Activated naive CD4-positive, alpha-beta T cell treated with anti-CD3 and anti-CD28 coated beads for 36 hours (primary cell): ENCODE results near the gene IVD. TPM values are rescaled to one million over a fixed set of nuclear protein-coding genes. Genes with fewer than 3 reads are reported as not detected.
A peak's percentile ranks its signal among the peaks of the same experiment; 100 is the strongest.

Experiments used
- CTCF ChIA-PET: fragments of 350-600 bp; sonication (Branson Sonifier 250); formaldehyde crosslinking; loops from one replicate; lab custom pipeline; 2021; ENCODE audit warnings: antibody characterized with exemption; lab: Charles Lee
- DNase-seq: peaks from one replicate; pipeline ENCODE4 v3.0.0-alpha.2; 2020
- H3K27ac Mint-ChIP-seq: one replicate; pipeline ENCODE4 v1.8.0; 2021; ENCODE audit warnings: mild to moderate bottlenecking, mixed read lengths
- H3K27me3 Mint-ChIP-seq: one replicate; pipeline ENCODE4 v1.8.0; 2021; ENCODE audit warnings: low read depth, mixed read lengths
- H3K36me3 Mint-ChIP-seq: one replicate; pipeline ENCODE4 v1.8.0; 2021; ENCODE audit warnings: low read depth, mixed read lengths
- H3K4me1 Mint-ChIP-seq: one replicate; pipeline ENCODE4 v1.8.0; 2021; ENCODE audit warnings: low read depth, mixed read lengths
- H3K4me3 Mint-ChIP-seq: one replicate; pipeline ENCODE4 v1.8.0; 2021; ENCODE audit warnings: mild to moderate bottlenecking, moderate library complexity, mixed read lengths
- H3K9me3 Mint-ChIP-seq: one replicate; pipeline ENCODE4 v1.8.0; 2021; ENCODE audit warnings: mixed read lengths
- intact Hi-C: fragments of 100-400 bp; cut with micrococcal nuclease; formaldehyde crosslinking; loops from one replicate; pipeline ENCODE4 v1.15.1; 2023
- total RNA-seq, 2 experiments: library from RNA; stranded (reverse); gene quantifications; one replicate each; pipeline ENCODE4 v1.2.3, GENCODE V29; 2021

IVD gene
- total RNA-seq, 2 experiments from 2014 or later = 33.1 to 34.1 TPM

- DNase-seq = no peak
- Mint-ChIP-seq H3K36me3 (peaks cover 5% of the 10 kb centered on the region), H3K4me3 (no peak overlapping the region), H3K27me3 (no peaks in the 10 kb centered on the region), H3K9me3 (no peaks in the 10 kb centered on the region), H3K4me1 (no peaks in the 10 kb centered on the region), H3K27ac (no peak overlapping the region)
- intact Hi-C loops = no loop called here
- CTCF ChIA-PET = interaction anchor here (1.2 to 11.6 kb wide), 5 partner anchors 8 to 101 kb away, joined by 4 to 214 read pairs (median 13); partner anchors contain the start of gene CCDC9B
Observed at GRCh38 chr15:40420071-40420713, 14.6 kb downstream of the IVD start.

GRCh38 chr15:40420793-40421192 is 15.2 kb downstream of the IVD start:
- H3K27ac Mint-ChIP-seq = no peak overlapping the region
- intact Hi-C loops = no loop called here
- H3K4me3 Mint-ChIP-seq = no peak overlapping the region

DNA sequence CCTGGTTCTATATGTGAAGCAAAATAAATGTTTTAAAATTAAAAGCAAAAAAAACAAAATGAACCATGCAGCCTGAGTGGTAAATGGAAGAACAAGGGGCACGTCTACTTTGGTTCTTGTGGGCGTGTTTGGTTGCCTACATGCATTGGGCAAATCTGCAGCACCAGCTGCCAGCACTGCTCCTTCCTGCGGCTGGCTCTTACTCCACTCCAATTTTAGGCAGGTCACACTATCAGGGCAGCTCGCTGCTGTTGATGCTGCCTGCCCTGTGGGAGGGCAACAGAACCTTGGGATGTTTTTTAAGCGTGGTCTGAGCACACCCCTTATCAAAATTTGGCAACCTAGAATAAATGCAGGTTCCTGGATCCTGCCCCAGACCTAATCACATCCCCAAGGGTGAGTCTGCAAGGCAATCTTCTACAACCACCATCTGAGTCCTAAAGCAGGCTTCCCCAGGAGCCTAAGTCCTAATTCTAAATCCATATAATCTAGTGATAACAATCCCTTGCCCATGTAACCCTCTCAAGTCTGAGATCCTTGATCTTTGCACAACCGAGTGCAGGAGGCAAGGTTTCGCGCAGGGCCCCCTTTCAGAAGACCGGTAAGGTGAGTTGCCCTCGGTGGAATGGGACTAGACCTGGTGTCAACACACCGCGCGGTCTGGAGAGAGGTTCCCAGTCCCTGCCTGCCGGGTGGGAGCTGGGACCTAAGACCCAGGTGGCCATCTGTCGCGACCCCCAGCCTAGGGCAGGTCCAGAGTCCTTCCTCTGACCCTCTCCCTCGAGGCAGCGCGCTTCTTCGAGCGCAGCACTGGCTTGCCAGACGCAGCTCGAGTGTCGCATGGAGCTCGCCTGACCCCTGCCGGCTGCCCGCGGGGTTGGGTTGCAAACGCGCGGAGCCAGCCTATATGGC is 15.9 kb downstream of the IVD start:
- CTCF ChIA-PET = interaction anchor here (0.6 to 11.6 kb wide), 28 partner anchors 9 to 204 kb away, joined by 3 to 214 read pairs (median 4); partner anchors contain the start of genes BAHD1, CCDC9B, INAFM2 and IVD
- intact Hi-C loops = loop anchor here (1.0 kb wide), 4 partner anchors 53 to 142 kb away; no protein-coding TSS in a partner anchor
- H3K27me3 Mint-ChIP-seq = no peaks in the 10 kb centered on the region

More at GRCh38 chr15:40420793-40421192, 15.2 kb downstream of the IVD start:
- no peak for DNase-seq
- CTCF ChIA-PET = interaction anchor here (0.6 to 11.6 kb wide), 9 partner anchors 8 to 146 kb away, joined by 3 to 214 read pairs (median 6); partner anchors contain the start of genes BAHD1 and CCDC9B
- Mint-ChIP-seq H3K4me1 (no peaks in the 10 kb centered on the region), H3K9me3 (no peaks in the 10 kb centered on the region), H3K36me3 (peaks cover 2% of the 10 kb centered on the region), H3K27me3 (no peaks in the 10 kb centered on the region)

GRCh38 chr15:40424483-40425115 is 19.0 kb downstream of the IVD start:
- H3K27me3 Mint-ChIP-seq = no peaks in the 10 kb centered on the region
- CTCF ChIA-PET = interaction anchor here (1.1 to 11.6 kb wide), 5 partner anchors 38 to 118 kb away, joined by 3 to 214 read pairs (median 3); partner anchors contain the start of gene CCDC9B
- no peaks in the 10 kb centered on the region for H3K9me3 Mint-ChIP-seq
- H3K4me3 Mint-ChIP-seq = no peak overlapping the region
- no peaks in the 10 kb centered on the region for H3K36me3 Mint-ChIP-seq
- H3K27ac Mint-ChIP-seq = no peak overlapping the region
- intact Hi-C loops = no loop called here
- no peaks in the 10 kb centered on the region for H3K4me1 Mint-ChIP-seq
- no peak for DNase-seq

More for the DNA sequence above, 15.9 kb downstream of the IVD start:
- DNase-seq = peak; percentile 90
- Mint-ChIP-seq H3K27ac (no peak overlapping the region), H3K9me3 (no peaks in the 10 kb centered on the region), H3K4me1 (no peaks in the 10 kb centered on the region), H3K4me3 (no peak overlapping the region), H3K36me3 (peaks cover 2% of the 10 kb centered on the region)

DNA sequence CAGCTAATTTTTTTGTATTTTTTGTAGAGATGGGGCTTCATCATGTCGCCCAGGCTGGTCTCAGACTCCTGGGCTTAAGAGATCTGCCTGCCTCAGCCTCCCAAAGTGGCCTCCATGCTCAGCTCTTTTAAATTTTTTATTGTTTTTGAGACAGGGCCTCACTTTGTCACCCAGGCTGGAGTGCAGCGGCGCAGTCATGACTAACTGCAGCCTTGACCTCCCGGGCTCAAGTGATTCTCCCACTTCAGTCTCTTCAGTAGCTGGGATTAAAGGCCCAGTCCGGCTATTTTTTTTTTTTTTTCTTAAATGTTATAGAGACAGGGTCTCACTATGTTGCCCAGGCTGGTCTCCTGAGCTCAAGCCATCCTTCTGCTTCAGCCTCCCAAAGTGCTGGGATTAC is 20.1 kb downstream of the IVD start:
- no peaks in the 10 kb centered on the region for H3K9me3 Mint-ChIP-seq
- intact Hi-C loops = no loop called here
- no peaks in the 10 kb centered on the region for H3K4me1 Mint-ChIP-seq
- CTCF ChIA-PET = interaction anchor here (0.7 to 11.6 kb wide), 9 partner anchors 10 to 360 kb away, joined by 3 to 214 read pairs (median 3); partner anchors contain the start of gene CCDC9B
- H3K36me3 Mint-ChIP-seq = no peaks in the 10 kb centered on the region
- H3K27ac Mint-ChIP-seq = no peak overlapping the region
- no peak overlapping the region for H3K4me3 Mint-ChIP-seq
- no peaks in the 10 kb centered on the region for H3K27me3 Mint-ChIP-seq
- no peak for DNase-seq

- CTCF ChIA-PET = interaction anchor here (1.9 to 11.6 kb wide), 2 partner anchors 86 to 104 kb away, joined by 5 to 214 read pairs; partner anchors contain the start of gene CCDC9B
- no peak for DNase-seq
- intact Hi-C loops = no loop called here
- Mint-ChIP-seq H3K4me1 (no peaks in the 10 kb centered on the region), H3K27ac (no peak overlapping the region), H3K27me3 (no peaks in the 10 kb centered on the region), H3K36me3 (no peaks in the 10 kb centered on the region), H3K4me3 (no peak overlapping the region), H3K9me3 (no peaks in the 10 kb centered on the region)
Observed at GRCh38 chr15:40427188-40427587, 21.6 kb downstream of the IVD start.

GRCh38 chr15:40428185-40428584 is 22.6 kb downstream of the IVD start:
- intact Hi-C loops = no loop called here
- DNase-seq = no peak
- H3K4me1 Mint-ChIP-seq = no peaks in the 10 kb centered on the region
- no peaks in the 10 kb centered on the region for H3K27me3 Mint-ChIP-seq
- H3K4me3 Mint-ChIP-seq = no peak overlapping the region
- CTCF ChIA-PET = no interaction called here
- no peak overlapping the region for H3K27ac Mint-ChIP-seq
- no peaks in the 10 kb centered on the region for H3K36me3 Mint-ChIP-seq
- no peaks in the 10 kb centered on the region for H3K9me3 Mint-ChIP-seq

GRCh38 chr15:40429068-40429710 is 23.6 kb downstream of the IVD start:
- Mint-ChIP-seq H3K4me1 (no peaks in the 10 kb centered on the region), H3K36me3 (no peaks in the 10 kb centered on the region), H3K27ac (no peak overlapping the region), H3K27me3 (no peaks in the 10 kb centered on the region), H3K4me3 (no peak overlapping the region), H3K9me3 (no peaks in the 10 kb centered on the region)
- DNase-seq = no peak
- intact Hi-C loops = no loop called here
- CTCF ChIA-PET = no interaction called here

DNA sequence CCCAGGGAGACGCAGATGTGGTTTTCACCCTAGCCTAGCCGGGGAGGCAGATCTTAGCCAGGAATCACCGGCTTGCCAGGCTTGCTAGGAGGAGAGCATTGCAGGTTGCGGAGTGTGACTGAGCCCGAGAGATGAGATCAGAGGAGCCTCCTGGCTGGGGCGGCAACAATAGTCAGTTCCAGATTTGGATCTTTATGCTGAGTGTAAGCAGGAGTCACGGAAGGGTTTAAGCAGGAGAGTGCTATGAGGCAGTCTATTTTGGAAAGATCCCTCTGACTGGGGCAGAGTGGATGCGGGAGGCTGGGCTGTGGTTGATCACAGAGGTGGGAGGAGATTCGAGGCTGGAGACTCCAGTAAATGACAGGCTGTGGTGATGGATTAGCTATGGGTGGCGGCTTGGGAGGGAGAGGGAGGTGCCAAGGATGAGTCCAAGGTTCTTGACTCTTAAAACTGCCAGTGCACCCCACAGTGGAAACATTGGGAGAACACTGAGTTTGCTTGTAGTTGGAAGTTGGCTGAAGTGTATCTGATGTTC is 24.7 kb downstream of the IVD start:
- Mint-ChIP-seq H3K27me3 (no peaks in the 10 kb centered on the region), H3K9me3 (no peaks in the 10 kb centered on the region), H3K4me3 (no peak overlapping the region), H3K4me1 (peaks cover 2% of the 10 kb centered on the region), H3K36me3 (no peaks in the 10 kb centered on the region), H3K27ac (no peak overlapping the region)
- DNase-seq = no peak
- CTCF ChIA-PET = interaction anchor here (0.6 to 0.7 kb wide), 2 partner anchors 63 to 79 kb away, joined by 3 to 4 read pairs; no protein-coding TSS in a partner anchor
- intact Hi-C loops = no loop called here

GRCh38 chr15:40435023-40435709 is 29.6 kb downstream of the IVD start:
- H3K36me3 Mint-ChIP-seq = no peaks in the 10 kb centered on the region
- no peak overlapping the region for H3K4me3 Mint-ChIP-seq
- intact Hi-C loops = no loop called here
- CTCF ChIA-PET = interaction anchor here (0.8 to 1.4 kb wide), 5 partner anchors 9 to 98 kb away, joined by 3 to 6 read pairs (median 3); no protein-coding TSS in a partner anchor
- DNase-seq = no peak
- H3K9me3 Mint-ChIP-seq = no peaks in the 10 kb centered on the region
- H3K4me1 Mint-ChIP-seq = peaks cover 31% of the 10 kb centered on the region
- no peak overlapping the region for H3K27ac Mint-ChIP-seq
- peaks cover 40% of the 10 kb centered on the region for H3K27me3 Mint-ChIP-seq

GRCh38 chr15:40435710-40436089 is 30.1 kb downstream of the IVD start:
- no peaks in the 10 kb centered on the region for H3K36me3 Mint-ChIP-seq
- H3K4me3 Mint-ChIP-seq = no peak overlapping the region
- H3K9me3 Mint-ChIP-seq = no peaks in the 10 kb centered on the region
- no peak for DNase-seq
- intact Hi-C loops = no loop called here
- no peak overlapping the region for H3K27ac Mint-ChIP-seq
- H3K4me1 Mint-ChIP-seq = peaks cover 31% of the 10 kb centered on the region
- CTCF ChIA-PET = interaction anchor here (0.8 to 1.4 kb wide), 4 partner anchors 10 to 98 kb away, joined by 3 to 6 read pairs (median 4); no protein-coding TSS in a partner anchor
- H3K27me3 Mint-ChIP-seq = peaks cover 40% of the 10 kb centered on the region
